HepG2 (cell line): ENCODE measurements around the gene ZBTB20. TPM values are rescaled to one million over a fixed set of nuclear protein-coding genes. Genes with fewer than 3 reads are reported as not detected.

ENCODE experiments used
- CCDC6 ChIP-seq: sonication (generic); formaldehyde crosslinking; IDR thresholded peaks from 2 replicates; pipeline ENCODE4 v1.8.1; 2022; ENCODE audit warnings: mild to moderate bottlenecking, missing genetic modification reagents, moderate library complexity
- DPF2 ChIP-seq: sonication (generic); formaldehyde crosslinking; IDR thresholded peaks from 2 replicates; pipeline ENCODE4 v1.4.0; 2020; ENCODE audit warnings: mild to moderate bottlenecking, low read depth, missing genetic modification reagents, borderline replicate concordance
- KIAA2018 ChIP-seq: sonication (generic); formaldehyde crosslinking; IDR thresholded peaks from 2 replicates; pipeline ENCODE4 v1.5.0; 2020; ENCODE audit warnings: mild to moderate bottlenecking, missing genetic modification reagents, borderline replicate concordance
- POLR2AphosphoS2 ChIP-seq: IDR thresholded peaks from 2 replicates; pipeline ENCODE4 v1.6.1; 2011; ENCODE audit warnings: low read depth, low read length, improper control_type of control experiment
- ZFP36 ChIP-seq: fragments of 150-350 bp; IDR thresholded peaks from 2 replicates; pipeline ENCODE4 v1.6.1; 2018; ENCODE audit warnings: borderline replicate concordance, low read length, low read depth; ENCODE audit not compliant: partially characterized antibody
- ZMAT5 ChIP-seq: sonication (generic); formaldehyde crosslinking; IDR thresholded peaks from 2 replicates; pipeline ENCODE4 v1.5.0; 2020; ENCODE audit warnings: mild to moderate bottlenecking, low read depth, missing genetic modification reagents, borderline replicate concordance
- polyA plus RNA-seq, 8 experiments: library from polyadenylated mRNA; depleted of rRNA in 3 of 8; stranded (reverse) in 7 of 8; unstranded in 1 of 8; fragments of >200 nt; fragmentation: Illumina TruSeq in 4 of 8; extraction: Trizol in 4 of 8; gene quantifications; 2 replicates each; pipeline versions ENCODE4 v1.2.1 to v1.2.3, GENCODE V29; 2011 to 2016; ENCODE audit warnings: low read depth in 4 of 8, missing spikeins in 1 of 8, mixed read lengths in 1 of 8; ENCODE audit not compliant: insufficient read depth in 1 of 8
- total RNA-seq, 5 experiments: library from RNA; depleted of rRNA; stranded (reverse); fragments of >200 nt; fragmentation: Illumina TruSeq; extraction: Trizol; gene quantifications; 2 replicates each; pipeline ENCODE4 v1.2.3, GENCODE V29; 2016; ENCODE audit warnings: low read depth in 1 of 5

ZBTB20 gene
- total and polyA plus RNA-seq, 2 of the 13 experiments (the other 11 are each of a cell fraction or from before 2014, with no cell fraction given) = 1.9 to 8.8 TPM

- TF ChIP-seq KIAA2018 (CRISPR knock-in tag) (no peak), ZMAT5 (no peak), POLR2AphosphoS2 (no peak), CCDC6 (no peak), ZFP36 (no peak), DPF2 (CRISPR knock-in tag) (no peak)
Measured at GRCh38 chr3:114389156-114389555, 757.9 kb downstream of the ZBTB20 start (continued).
